ENCODE results near the gene EPX.

- no peak for TF ChIP-seq CTCF (conservative IDR thresholded peaks at IDR 0.05)
- TF ChIP-seq ZFX (IDR thresholded peaks at IDR 0.05) = no peak
Measured at GRCh38 chr17:58208344-58208743, 15.8 kb downstream of the EPX start.

Data from C4-2B (cell line).